ENCODE data around the gene ZNF280D. TPM values are rescaled to one million over a fixed set of nuclear protein-coding genes. Genes with fewer than 3 reads are reported as not detected.

Gene ZNF280D, protein sequence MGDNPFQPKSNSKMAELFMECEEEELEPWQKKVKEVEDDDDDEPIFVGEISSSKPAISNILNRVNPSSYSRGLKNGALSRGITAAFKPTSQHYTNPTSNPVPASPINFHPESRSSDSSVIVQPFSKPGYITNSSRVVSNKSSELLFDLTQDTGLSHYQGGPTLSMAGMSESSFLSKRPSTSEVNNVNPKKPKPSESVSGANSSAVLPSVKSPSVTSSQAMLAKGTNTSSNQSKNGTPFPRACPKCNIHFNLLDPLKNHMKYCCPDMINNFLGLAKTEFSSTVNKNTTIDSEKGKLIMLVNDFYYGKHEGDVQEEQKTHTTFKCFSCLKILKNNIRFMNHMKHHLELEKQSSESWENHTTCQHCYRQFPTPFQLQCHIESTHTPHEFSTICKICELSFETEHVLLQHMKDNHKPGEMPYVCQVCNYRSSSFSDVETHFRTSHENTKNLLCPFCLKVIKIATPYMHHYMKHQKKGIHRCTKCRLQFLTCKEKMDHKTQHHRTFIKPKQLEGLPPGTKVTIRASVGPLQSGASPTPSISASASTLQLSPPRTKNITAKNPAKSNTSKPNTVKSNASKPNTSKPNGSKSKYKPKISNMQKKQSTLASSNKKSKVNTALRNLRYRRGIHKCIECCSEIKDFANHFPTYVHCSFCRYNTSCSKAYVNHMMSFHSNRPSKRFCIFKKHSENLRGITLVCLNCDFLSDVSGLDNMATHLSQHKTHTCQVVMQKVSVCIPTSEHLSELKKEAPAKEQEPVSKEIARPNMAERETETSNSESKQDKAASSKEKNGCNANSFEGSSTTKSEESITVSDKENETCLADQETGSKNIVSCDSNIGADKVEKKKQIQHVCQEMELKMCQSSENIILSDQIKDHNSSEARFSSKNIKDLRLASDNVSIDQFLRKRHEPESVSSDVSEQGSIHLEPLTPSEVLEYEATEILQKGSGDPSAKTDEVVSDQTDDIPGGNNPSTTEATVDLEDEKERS
- total RNA-seq (2022; extraction: Qiagen RNA extraction), result 12.9 to 14.9 TPM (median 13.3 TPM) in 5 replicates

DNA sequence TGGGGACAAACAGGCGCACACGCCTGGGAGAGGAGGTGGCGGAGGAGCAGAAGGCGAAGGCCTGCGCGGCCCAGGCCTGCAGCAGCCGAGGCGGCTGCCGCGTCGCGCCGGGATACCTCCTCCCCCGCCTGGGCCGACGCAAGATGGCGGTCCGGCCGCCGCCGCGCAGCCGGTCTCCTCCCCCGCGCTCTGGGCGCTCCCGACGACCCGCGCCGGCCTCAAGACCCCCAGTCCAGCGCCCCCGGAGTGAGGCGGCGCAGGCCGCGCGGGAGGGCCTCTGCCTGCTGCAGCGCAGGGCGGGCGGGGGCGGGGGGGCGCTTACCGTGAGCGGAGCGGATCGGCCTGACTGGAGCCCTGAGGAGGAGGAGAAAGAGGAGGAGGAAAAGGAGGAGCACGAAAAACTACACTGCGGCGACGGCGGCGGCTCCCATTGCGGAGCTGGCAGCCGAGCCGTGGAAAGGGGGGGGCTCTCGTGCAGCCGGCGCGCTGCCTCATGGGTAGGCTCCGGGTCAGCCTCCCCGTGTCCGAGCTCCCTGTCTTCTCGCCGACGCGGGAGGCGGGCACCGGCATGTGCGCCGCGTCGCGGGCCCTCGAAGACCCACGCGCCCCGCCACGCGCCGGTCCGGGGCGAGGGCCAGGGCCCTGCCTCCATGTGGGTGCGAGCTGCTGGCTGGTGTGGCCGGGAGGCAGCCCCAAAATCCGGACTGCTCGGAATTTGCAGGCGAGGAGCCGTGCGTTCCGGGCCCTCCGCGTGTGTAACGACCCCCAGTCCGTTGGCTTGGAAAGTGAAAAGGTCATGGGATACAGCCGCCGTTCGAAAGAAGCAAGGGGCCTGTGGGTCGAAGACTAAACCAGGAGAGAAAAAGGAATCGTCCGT lies at the start of gene ZNF280D:
Gene ZNF280D (minus strand): TSS at position 374 of the 877 bp plus-strand sequence. CDS start 26,400 bp downstream, outside the sequence.

Other genes with a start within 250 kb of the ZNF280D start
- gene TCF12, start 185.1 kb upstream of the ZNF280D start, total RNA-seq (2022; extraction: Qiagen RNA extraction), result 29.6 to 40.0 TPM (median 39.1 TPM) in 5 replicates